GM20000 (cell line): ENCODE results near the gene STK24.

ENCODE experiments used
- DNase-seq: peaks from one replicate; pipeline ENCODE4 v3.0.0; 2012; ENCODE audit warnings: low spot score
- TF ChIP-seq, protein P1 (sequence below): IDR thresholded peaks from 2 replicates; pipeline ENCODE4 v1.5.1; 2012; ENCODE audit warnings: mild to moderate bottlenecking, control low read depth; ENCODE audit errors: extremely low read depth, missing control alignments

The STK24 gene

DNA sequence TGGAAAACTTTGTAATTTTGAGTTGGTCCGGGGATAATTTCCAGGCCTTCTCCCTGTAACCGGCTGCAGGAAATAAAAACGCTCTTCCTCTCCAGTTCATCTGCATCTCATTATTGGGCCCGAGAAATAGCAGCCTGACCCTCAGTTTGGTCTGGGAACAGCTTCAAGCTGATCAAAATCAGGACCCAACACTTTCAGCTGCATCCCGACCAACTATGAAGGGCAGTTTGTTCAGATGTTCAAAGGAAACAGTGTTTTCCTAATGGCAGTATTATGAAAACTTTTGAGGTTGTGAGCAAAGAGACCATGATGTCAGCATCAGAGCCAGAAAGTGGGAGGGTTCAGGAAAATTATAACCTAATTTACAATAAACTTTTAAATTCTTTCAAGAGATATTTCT lies 35.7 kb downstream of the STK24 start:
- DNase-seq: no peak
- TF ChIP-seq, protein P1, sequence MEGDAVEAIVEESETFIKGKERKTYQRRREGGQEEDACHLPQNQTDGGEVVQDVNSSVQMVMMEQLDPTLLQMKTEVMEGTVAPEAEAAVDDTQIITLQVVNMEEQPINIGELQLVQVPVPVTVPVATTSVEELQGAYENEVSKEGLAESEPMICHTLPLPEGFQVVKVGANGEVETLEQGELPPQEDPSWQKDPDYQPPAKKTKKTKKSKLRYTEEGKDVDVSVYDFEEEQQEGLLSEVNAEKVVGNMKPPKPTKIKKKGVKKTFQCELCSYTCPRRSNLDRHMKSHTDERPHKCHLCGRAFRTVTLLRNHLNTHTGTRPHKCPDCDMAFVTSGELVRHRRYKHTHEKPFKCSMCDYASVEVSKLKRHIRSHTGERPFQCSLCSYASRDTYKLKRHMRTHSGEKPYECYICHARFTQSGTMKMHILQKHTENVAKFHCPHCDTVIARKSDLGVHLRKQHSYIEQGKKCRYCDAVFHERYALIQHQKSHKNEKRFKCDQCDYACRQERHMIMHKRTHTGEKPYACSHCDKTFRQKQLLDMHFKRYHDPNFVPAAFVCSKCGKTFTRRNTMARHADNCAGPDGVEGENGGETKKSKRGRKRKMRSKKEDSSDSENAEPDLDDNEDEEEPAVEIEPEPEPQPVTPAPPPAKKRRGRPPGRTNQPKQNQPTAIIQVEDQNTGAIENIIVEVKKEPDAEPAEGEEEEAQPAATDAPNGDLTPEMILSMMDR: no peak

DNA sequence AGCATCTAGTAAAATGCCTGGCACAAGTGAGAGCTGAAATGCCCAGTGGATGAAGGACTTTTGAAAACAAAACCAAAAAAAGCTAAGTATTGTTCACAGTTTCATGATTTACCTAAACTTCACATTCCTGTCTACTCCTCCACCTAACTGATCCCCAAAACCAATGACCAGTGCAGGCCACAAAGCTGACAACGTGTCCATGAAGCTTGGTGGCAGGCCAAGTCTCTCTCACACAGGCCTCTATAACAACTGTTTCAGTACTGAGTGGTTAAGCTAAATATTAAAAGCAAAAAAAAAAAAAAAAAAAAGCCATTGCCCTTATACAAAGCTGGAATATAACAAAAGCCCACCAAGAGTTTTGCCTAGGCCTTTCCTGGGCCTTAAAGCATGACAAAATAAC lies 36.4 kb downstream of the STK24 start:
- no peak for DNase-seq
- TF ChIP-seq, protein P1: no peak

DNA sequence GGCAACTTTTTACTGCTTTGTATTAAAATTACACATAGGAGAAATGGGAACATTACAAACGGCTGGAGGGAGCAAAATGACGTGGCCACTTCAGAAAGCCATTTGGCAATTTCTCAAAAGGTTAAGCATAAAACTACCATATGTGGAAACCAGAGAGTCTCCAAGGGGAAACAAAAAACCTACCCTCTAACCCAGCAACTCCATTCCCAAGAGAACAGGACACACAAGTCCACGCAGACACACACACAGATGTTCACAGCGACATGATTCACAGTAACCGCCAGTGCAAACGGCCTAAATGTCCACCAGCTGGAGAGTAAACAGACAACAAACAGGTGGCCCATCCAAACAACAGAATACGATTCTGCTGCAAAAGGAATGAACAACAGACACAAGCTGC lies 37.2 kb downstream of the STK24 start:
- DNase-seq: no peak
- TF ChIP-seq, protein P1: no peak

DNA sequence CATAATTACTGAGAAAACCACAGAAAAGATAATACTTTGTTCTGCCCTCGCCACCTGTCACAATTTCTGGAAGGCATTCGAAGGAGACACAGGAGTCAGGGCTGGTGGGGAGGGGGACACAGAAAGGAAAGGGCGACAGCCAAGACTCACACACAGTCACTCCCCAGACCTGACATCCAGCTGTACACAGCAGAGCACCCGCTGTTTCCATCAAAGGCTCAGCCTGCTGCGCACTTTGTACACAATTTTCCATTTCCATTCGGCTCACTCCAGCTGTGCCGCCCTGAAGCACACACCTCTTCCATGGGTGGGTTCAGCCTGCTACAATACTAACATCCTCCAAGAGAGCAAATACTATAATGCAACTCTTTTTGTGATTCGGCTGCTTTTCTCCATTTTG lies 38.0 kb downstream of the STK24 start:
- DNase-seq: no peak
- TF ChIP-seq, protein P1: no peak

DNA sequence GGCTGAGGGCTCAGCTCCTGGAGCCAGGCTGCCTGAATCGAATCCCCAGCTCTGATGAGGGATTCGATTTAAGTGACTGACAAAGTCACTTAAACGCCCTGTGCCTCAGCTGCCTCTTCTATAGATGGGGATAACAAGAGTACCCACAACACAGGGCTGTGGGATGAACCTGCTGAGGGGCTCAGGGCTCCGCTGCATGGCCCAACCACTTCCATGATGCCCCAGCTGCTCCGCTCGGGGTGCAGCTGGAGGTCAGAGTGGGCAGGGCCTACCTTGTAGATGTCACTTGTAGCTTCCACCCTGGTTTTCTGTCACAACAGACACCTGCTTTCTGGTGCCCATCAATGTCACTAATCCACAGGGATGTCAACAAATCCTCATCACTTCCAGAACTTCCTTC lies 39.2 kb downstream of the STK24 start:
- TF ChIP-seq, protein P1: no peak
- DNase-seq: no peak

DNA sequence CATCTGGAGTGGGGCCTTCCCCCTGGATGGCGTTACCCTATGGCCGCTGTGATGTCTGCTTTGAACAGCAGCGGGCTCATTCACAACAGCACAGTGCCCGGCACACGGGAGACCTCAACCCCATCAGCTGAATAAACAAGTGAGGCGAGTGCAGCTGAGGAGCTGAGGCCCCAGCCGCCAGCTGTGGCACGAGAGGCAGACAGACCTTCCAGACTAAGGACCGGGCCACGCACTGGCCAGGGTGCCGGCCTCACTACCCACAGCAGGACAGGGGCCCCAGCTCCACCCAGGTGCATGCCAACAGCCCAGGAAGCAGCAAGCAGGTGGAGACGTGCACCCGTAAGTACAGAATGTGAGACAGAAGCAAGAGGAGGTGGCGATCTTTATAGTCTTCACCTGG lies 39.6 kb downstream of the STK24 start:
- TF ChIP-seq, protein P1: no peak
- DNase-seq: no peak

DNA sequence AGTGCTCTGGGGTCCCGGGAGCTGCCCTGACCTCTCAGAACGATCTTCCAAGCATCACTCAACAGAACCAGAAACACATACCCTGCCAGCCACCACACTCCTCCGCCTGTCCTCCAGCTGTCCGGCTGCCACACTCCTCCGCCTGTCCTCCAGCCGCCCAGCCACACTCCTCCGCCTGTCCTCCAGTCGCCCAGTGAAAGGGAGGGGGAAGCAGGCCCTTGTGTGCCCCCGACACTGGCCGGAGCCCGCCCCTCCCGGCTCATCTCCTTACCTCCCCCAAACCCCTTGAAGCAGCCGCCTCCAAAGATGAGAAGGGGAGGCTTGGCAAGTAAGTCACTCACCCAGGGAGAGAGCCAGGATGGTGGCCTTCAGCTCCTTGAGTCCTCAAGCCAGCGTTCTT lies 40.2 kb downstream of the STK24 start:
- TF ChIP-seq, protein P1: no peak
- no peak for DNase-seq
